ENCODE data around the gene PNPLA7.

DNA sequence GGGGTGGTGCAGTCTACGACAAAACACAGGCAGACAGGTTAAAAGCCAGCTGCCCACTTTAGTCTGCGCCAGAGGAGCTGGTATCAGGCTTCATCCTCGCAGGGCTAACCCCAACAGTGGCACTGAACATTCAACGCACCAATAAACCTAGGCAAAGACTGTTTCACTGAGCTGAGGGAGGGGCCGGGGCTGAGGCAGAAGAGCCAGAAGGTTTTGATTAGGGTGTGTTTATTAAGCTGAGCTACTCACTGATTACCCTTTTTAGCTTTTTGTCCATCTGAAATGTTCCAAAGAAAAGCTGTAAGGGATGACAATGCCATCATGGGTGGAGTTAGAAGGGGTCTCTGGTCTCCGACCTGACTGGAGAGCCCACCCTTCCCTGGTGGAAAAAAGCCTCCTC is 38.7 kb upstream of the PNPLA7 start:
- TF ChIP-seq ZNF792 (tag by site-specific recombination; IDR thresholded peaks at IDR 0.05) (no peak), ZNF76 (tag by site-specific recombination; IDR thresholded peaks at IDR 0.05; ENCODE audit: borderline replicate concordance, low read depth) (no peak)
- TF ChIP-seq, protein P1, sequence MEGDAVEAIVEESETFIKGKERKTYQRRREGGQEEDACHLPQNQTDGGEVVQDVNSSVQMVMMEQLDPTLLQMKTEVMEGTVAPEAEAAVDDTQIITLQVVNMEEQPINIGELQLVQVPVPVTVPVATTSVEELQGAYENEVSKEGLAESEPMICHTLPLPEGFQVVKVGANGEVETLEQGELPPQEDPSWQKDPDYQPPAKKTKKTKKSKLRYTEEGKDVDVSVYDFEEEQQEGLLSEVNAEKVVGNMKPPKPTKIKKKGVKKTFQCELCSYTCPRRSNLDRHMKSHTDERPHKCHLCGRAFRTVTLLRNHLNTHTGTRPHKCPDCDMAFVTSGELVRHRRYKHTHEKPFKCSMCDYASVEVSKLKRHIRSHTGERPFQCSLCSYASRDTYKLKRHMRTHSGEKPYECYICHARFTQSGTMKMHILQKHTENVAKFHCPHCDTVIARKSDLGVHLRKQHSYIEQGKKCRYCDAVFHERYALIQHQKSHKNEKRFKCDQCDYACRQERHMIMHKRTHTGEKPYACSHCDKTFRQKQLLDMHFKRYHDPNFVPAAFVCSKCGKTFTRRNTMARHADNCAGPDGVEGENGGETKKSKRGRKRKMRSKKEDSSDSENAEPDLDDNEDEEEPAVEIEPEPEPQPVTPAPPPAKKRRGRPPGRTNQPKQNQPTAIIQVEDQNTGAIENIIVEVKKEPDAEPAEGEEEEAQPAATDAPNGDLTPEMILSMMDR (tag by site-specific recombination; IDR thresholded peaks at IDR 0.05) = no peak

All from HEK293 (cell line).